ENCODE measurements around the gene PARD3B.

DNA sequence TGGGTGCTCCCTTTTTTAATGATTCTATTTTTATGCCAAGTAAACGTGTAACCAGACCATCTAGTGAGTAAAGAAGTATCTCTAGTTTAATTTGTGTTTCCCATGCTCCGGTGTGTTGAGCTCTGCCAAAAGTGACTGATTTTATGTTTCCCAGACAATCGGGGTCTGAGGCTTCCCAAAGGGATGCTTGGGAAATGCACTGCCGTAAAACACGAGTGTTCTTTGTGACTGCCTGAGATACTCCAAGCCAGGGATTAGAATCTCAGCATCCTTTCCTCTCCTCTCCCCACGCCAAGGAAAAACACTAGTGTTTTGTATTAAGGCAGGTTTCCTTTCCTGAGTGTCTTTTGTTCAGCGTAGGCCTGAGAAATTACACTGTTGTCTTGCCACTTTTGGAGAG, 956.6 kb downstream of the PARD3B start:
- TF ChIP-seq, protein P1, sequence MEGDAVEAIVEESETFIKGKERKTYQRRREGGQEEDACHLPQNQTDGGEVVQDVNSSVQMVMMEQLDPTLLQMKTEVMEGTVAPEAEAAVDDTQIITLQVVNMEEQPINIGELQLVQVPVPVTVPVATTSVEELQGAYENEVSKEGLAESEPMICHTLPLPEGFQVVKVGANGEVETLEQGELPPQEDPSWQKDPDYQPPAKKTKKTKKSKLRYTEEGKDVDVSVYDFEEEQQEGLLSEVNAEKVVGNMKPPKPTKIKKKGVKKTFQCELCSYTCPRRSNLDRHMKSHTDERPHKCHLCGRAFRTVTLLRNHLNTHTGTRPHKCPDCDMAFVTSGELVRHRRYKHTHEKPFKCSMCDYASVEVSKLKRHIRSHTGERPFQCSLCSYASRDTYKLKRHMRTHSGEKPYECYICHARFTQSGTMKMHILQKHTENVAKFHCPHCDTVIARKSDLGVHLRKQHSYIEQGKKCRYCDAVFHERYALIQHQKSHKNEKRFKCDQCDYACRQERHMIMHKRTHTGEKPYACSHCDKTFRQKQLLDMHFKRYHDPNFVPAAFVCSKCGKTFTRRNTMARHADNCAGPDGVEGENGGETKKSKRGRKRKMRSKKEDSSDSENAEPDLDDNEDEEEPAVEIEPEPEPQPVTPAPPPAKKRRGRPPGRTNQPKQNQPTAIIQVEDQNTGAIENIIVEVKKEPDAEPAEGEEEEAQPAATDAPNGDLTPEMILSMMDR (IDR thresholded peaks at IDR 0.05): no peak
- no peak for TF ChIP-seq POLR2A (IDR thresholded peaks at IDR 0.05)
